HCT116 (cell line): Measurements from ENCODE around the gene COL26A1.
"Not testable (repeated sequence)": the region's sequence is repeated elsewhere in the genome, so short reads cannot be mapped to it uniquely, and the experiment has no call there.

Experiments used
- EZH2 ChIP-seq: fragments of 200-600 bp; sonication (generic); IDR thresholded peaks from 2 replicates; pipeline ENCODE4 v1.6.1; 2017; ENCODE audit warnings: antibody characterized with exemption, mixed run types
- EZH2phosphoT487 ChIP-seq: fragments of 200-600 bp; IDR thresholded peaks from 2 replicates; pipeline ENCODE4 v1.6.1; 2018; ENCODE audit warnings: antibody characterized with exemption, borderline replicate concordance
- JUND ChIP-seq: IDR thresholded peaks from 2 replicates; pipeline ENCODE4 v1.6.1; 2012
- POLR2A ChIP-seq: IDR thresholded peaks from 2 replicates; pipeline ENCODE4 v1.7.0; 2011; ENCODE audit warnings: borderline replicate concordance; ENCODE audit not compliant: insufficient read depth, insufficient read length; ENCODE audit errors: extremely low read depth
- POLR2AphosphoS5 ChIP-seq: IDR thresholded peaks from 2 replicates; pipeline ENCODE4 v1.6.1; 2011; ENCODE audit warnings: mild to moderate bottlenecking, low read depth, low read length, moderate library complexity
- ZFX ChIP-seq: fragments of 450-650 bp; IDR thresholded peaks from 2 replicates; pipeline ENCODE4 v1.6.1; 2017
- ZNF274 ChIP-seq: fragments of 200-500 bp; sonication (Bioruptor generic); IDR thresholded peaks from 2 replicates; pipeline ENCODE4 v1.6.1; 2014; ENCODE audit warnings: mild to moderate bottlenecking, low read depth, low read length, inconsistent platforms
- TF ChIP-seq, protein P1 (sequence below): IDR thresholded peaks from 2 replicates; pipeline ENCODE4 v1.6.1; 2012
- TF ChIP-seq, protein P2 (sequence below), 3 experiments: fragments of 200-600 bp in 1 of 3; sonication (generic) in 1 of 3; IDR thresholded peaks in 2 of 3; conservative IDR thresholded peaks in 1 of 3; 2 replicates each; pipeline ENCODE4 v1.5.1; 2012 to 2017; ENCODE audit warnings: low read depth in 2 of 3, low read length in 2 of 3, antibody characterized with exemption in 1 of 3, borderline replicate concordance in 1 of 3, control low read depth in 1 of 3, mild to moderate bottlenecking in 1 of 3, mixed read lengths in 1 of 3, mixed run types in 1 of 3, moderate library complexity in 1 of 3; ENCODE audit not compliant: insufficient read depth in 1 of 3
- TF ChIP-seq, protein P3 (sequence below): IDR thresholded peaks from 2 replicates; pipeline ENCODE4 v1.6.1; 2012; ENCODE audit warnings: low read depth

DNA sequence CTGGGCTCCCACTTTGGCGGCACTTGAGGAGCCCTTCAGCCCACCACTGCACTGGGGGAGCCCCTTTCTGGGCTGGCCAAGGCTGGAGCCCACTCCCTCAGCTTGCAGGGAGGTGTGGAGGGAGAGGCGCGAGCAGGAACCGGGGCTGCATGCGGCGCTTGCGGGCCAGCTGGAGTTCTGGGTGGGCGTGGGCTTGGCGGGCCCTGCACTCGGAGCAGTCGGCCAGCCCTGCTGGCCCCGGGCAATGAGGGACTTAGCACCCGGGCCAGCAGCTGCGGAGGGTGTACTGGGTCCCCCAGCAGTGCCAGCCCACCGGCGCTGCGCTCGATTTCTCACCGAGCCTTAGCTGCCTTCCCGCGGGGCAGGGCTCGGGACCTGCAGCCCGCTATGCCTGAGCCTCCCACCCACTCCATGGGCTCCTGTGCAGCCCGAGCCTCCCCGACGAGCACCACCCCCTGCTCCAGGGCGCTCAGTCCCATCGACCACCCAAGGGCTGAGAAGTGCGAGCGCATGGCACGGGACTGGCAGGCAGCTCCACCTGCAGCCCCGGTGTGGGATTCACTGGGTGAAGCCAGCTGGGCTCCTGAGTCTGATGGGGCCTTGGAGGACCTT is 14.1 kb upstream of the COL26A1 start:
- TF ChIP-seq, protein P1, sequence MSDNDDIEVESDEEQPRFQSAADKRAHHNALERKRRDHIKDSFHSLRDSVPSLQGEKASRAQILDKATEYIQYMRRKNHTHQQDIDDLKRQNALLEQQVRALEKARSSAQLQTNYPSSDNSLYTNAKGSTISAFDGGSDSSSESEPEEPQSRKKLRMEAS, result not testable (repeated sequence)
- TF ChIP-seq, protein P2, sequence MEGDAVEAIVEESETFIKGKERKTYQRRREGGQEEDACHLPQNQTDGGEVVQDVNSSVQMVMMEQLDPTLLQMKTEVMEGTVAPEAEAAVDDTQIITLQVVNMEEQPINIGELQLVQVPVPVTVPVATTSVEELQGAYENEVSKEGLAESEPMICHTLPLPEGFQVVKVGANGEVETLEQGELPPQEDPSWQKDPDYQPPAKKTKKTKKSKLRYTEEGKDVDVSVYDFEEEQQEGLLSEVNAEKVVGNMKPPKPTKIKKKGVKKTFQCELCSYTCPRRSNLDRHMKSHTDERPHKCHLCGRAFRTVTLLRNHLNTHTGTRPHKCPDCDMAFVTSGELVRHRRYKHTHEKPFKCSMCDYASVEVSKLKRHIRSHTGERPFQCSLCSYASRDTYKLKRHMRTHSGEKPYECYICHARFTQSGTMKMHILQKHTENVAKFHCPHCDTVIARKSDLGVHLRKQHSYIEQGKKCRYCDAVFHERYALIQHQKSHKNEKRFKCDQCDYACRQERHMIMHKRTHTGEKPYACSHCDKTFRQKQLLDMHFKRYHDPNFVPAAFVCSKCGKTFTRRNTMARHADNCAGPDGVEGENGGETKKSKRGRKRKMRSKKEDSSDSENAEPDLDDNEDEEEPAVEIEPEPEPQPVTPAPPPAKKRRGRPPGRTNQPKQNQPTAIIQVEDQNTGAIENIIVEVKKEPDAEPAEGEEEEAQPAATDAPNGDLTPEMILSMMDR (IDR thresholded peaks at IDR 0.05 in 2 of 3, conservative IDR thresholded peaks at IDR 0.05 in 1 of 3; ENCODE audit: borderline replicate concordance in 1 of 3, insufficient read depth in 1 of 3, low read depth in 2 of 3, low read length in 2 of 3), result not testable (repeated sequence)
- not testable (repeated sequence) for TF ChIP-seq EZH2, ZFX, EZH2phosphoT487, POLR2A, POLR2AphosphoS5, JUND, ZNF274
- TF ChIP-seq, protein P3, sequence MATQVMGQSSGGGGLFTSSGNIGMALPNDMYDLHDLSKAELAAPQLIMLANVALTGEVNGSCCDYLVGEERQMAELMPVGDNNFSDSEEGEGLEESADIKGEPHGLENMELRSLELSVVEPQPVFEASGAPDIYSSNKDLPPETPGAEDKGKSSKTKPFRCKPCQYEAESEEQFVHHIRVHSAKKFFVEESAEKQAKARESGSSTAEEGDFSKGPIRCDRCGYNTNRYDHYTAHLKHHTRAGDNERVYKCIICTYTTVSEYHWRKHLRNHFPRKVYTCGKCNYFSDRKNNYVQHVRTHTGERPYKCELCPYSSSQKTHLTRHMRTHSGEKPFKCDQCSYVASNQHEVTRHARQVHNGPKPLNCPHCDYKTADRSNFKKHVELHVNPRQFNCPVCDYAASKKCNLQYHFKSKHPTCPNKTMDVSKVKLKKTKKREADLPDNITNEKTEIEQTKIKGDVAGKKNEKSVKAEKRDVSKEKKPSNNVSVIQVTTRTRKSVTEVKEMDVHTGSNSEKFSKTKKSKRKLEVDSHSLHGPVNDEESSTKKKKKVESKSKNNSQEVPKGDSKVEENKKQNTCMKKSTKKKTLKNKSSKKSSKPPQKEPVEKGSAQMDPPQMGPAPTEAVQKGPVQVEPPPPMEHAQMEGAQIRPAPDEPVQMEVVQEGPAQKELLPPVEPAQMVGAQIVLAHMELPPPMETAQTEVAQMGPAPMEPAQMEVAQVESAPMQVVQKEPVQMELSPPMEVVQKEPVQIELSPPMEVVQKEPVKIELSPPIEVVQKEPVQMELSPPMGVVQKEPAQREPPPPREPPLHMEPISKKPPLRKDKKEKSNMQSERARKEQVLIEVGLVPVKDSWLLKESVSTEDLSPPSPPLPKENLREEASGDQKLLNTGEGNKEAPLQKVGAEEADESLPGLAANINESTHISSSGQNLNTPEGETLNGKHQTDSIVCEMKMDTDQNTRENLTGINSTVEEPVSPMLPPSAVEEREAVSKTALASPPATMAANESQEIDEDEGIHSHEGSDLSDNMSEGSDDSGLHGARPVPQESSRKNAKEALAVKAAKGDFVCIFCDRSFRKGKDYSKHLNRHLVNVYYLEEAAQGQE, result not testable (repeated sequence)
